CD14-positive monocyte (primary cell): Measurements from ENCODE around the gene SLC6A12. TPM values are rescaled to one million over a fixed set of nuclear protein-coding genes. Genes with fewer than 3 reads are reported as not detected.

ENCODE experiments used
- DNase-seq, 3 donors: peaks; one replicate each; pipeline ENCODE4 v3.0.0-alpha.2; 2011 to 2022
- H2AFZ ChIP-seq: 2 replicates; pipeline ENCODE4 v1.6.0; 2012; ENCODE audit warnings: mild to moderate bottlenecking, low read depth, low read length, inconsistent platforms; ENCODE audit not compliant: insufficient read depth, poor library complexity, severe bottlenecking
- H3K27ac ChIP-seq, 2 donors: 1 replicate in 1 of 2; 2 replicates in 1 of 2; pipeline ENCODE4 v1.5.1; 2012 to 2013; ENCODE audit warnings: low read length in 2 of 2, control low read depth in 1 of 2, inconsistent platforms in 1 of 2, low read depth in 1 of 2, mild to moderate bottlenecking in 1 of 2
- H3K27me3 ChIP-seq, 2 donors: one replicate each; pipeline versions ENCODE4 v1.6.0 to v1.6.1; 2011 to 2013; ENCODE audit warnings: low read length in 2 of 2; ENCODE audit not compliant: control insufficient read depth in 2 of 2, insufficient read depth in 2 of 2
- H3K36me3 ChIP-seq, 2 donors: replicated peaks in 1 of 2; 1 replicate in 1 of 2; 2 replicates in 1 of 2; pipeline versions ENCODE4 v1.5.1 to v1.6.1; 2012 to 2013; ENCODE audit warnings: low read length in 2 of 2, control low read depth in 1 of 2, inconsistent platforms in 1 of 2, mild to moderate bottlenecking in 1 of 2; ENCODE audit not compliant: insufficient read depth in 2 of 2, control insufficient read depth in 1 of 2
- H3K4me1 ChIP-seq, 2 donors: 1 replicate in 1 of 2; 2 replicates in 1 of 2; pipeline versions ENCODE4 v1.5.1 to v1.6.1; 2012 to 2013; ENCODE audit warnings: low read length in 2 of 2, control low read depth in 1 of 2, inconsistent platforms in 1 of 2, mild to moderate bottlenecking in 1 of 2, moderate library complexity in 1 of 2; ENCODE audit not compliant: insufficient read depth in 2 of 2, control insufficient read depth in 1 of 2
- H3K4me2 ChIP-seq: replicated peaks from 2 replicates; pipeline ENCODE3; 2012; ENCODE audit warnings: low read length, moderate library complexity, mild to moderate bottlenecking; ENCODE audit not compliant: poor library complexity, severe bottlenecking; ENCODE audit errors: extremely low read depth
- H3K4me3 ChIP-seq, 3 experiments: fragments of 200-600 bp in 1 of 3; sonication (generic) in 1 of 3; replicated peaks in 1 of 3; 1 replicate in 2 of 3; 2 replicates in 1 of 3; pipeline ENCODE4 v1.5.1; 2011 to 2013; ENCODE audit warnings: low read length in 3 of 3, mild to moderate bottlenecking in 3 of 3, control low read depth in 2 of 3, low read depth in 2 of 3, inconsistent platforms in 1 of 3, moderate library complexity in 1 of 3
- H3K79me2 ChIP-seq: 2 replicates; pipeline ENCODE4 v1.6.0; 2012; ENCODE audit warnings: mild to moderate bottlenecking, control low read depth, inconsistent platforms, low read length, moderate library complexity; ENCODE audit not compliant: insufficient read depth
- H3K9ac ChIP-seq: 2 replicates; pipeline ENCODE4 v1.6.0; 2017; ENCODE audit warnings: low read length, mild to moderate bottlenecking; ENCODE audit not compliant: insufficient read depth, poor library complexity, severe bottlenecking
- H3K9me3 ChIP-seq, 2 donors: replicated peaks in 1 of 2; 1 replicate in 1 of 2; 2 replicates in 1 of 2; pipeline versions ENCODE4 v1.5.1 to v1.6.1; 2012 to 2013; ENCODE audit warnings: low read length in 2 of 2, control low read depth in 1 of 2; ENCODE audit not compliant: control insufficient read depth in 1 of 2, insufficient read depth in 1 of 2
- H4K20me1 ChIP-seq: 2 replicates; pipeline ENCODE4 v1.6.0; 2012; ENCODE audit warnings: mild to moderate bottlenecking, low read length, control low read depth, moderate library complexity; ENCODE audit not compliant: insufficient read depth
- H3K27ac Mint-ChIP-seq, 7 donors: one replicate each; pipeline ENCODE4 v1.8.0; 2020; ENCODE audit warnings: mild to moderate bottlenecking in 7 of 7, mixed read lengths in 7 of 7, moderate library complexity in 6 of 7, inconsistent platforms in 2 of 7
- H3K27me3 Mint-ChIP-seq, 3 donors: one replicate each; pipeline ENCODE4 v1.8.0; 2021 to 2022; ENCODE audit warnings: low read depth in 3 of 3, mild to moderate bottlenecking in 3 of 3, mixed read lengths in 3 of 3, moderate library complexity in 3 of 3, inconsistent platforms in 1 of 3
- H3K36me3 Mint-ChIP-seq, 2 donors: one replicate each; pipeline ENCODE4 v1.8.0; 2020; ENCODE audit warnings: mixed read lengths in 2 of 2, inconsistent platforms in 1 of 2, mild to moderate bottlenecking in 1 of 2
- H3K4me1 Mint-ChIP-seq: one replicate; pipeline ENCODE4 v1.8.0; 2020; ENCODE audit warnings: mild to moderate bottlenecking, mixed read lengths
- H3K4me3 Mint-ChIP-seq, 2 donors: one replicate each; pipeline ENCODE4 v1.8.0; 2020; ENCODE audit warnings: mild to moderate bottlenecking in 2 of 2, mixed read lengths in 2 of 2, moderate library complexity in 1 of 2
- H3K9me3 Mint-ChIP-seq, 7 donors: one replicate each; pipeline ENCODE4 v1.8.0; 2020 to 2022; ENCODE audit warnings: mixed read lengths in 7 of 7, mild to moderate bottlenecking in 6 of 7, moderate library complexity in 6 of 7, inconsistent platforms in 2 of 7
- WGBS: methylation state at CpG from one replicate; pipeline ENCODE4 v1.1.5; 2013; ENCODE audit warnings: missing lambda C conversion rate; ENCODE audit not compliant: insufficient coverage; 5-methylcytosine and 5-hydroxymethylcytosine counted together
- intact Hi-C, 2 donors: fragments of 100-400 bp; cut with micrococcal nuclease; formaldehyde crosslinking; loops; one replicate each; pipeline versions ENCODE4 v1.15.0 to v1.15.1; 2023
- polyA plus RNA-seq, 3 donors: library from polyadenylated mRNA; depleted of rRNA in 1 of 3; unstranded in 2 of 3; stranded (reverse) in 1 of 3; fragments of 300-500 nt in 2 of 3; fragments of >200 nt in 1 of 3; fragmentation: Illumina TruSeq in 2 of 3; gene quantifications; 1 replicate in 2 of 3; 2 replicates in 1 of 3; pipeline ENCODE4 v1.2.3, GENCODE V29; 2012 to 2021
- TF ChIP-seq, protein P1 (sequence below): fragments of 200-600 bp; IDR thresholded peaks from one replicate; pipeline ENCODE4 v1.8.0; 2022; ENCODE audit warnings: antibody characterized with exemption, mild to moderate bottlenecking

Gene SLC6A12
- polyA plus RNA-seq, 3 donors = 5.7 to 8.3 (median 8.0) TPM

DNA sequence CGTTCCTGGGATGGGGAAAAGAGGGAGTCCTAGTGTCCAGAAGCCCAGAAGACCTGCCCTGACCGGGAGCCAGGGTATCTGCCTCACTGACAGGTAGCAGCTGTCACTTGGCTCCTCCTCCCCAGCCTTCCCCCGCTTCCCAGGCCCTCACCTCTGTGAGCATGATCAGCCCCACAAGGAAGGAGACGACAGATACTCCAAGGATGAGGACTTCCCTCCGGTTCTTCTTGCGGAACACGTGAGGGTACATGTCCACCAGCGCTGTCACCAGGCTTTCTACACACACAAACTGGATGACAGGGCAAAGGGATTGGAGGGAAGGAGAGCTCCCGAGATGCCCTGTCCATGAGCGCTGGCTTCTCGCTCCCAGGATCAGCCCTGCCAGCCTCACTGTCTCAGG lies 9.9 kb upstream of the SLC6A12 start:
- Histone ChIP-seq H2AFZ (no peak overlapping the region), H4K20me1 (no peaks in the 10 kb centered on the region), H3K4me3 (no peak overlapping the region), H3K27ac (no peak overlapping the region), H3K9ac (no peak overlapping the region), H3K4me2 (no peak overlapping the region), H3K27me3 (no peaks in the 10 kb centered on the region), H3K79me2 (no peaks in the 10 kb centered on the region), H3K9me3 (no peaks in the 10 kb centered on the region), H3K36me3 (no peaks in the 10 kb centered on the region), H3K4me1 (peaks cover 4 to 7% of the 10 kb centered on the region in 2 donors)
- intact Hi-C loops = no loop called here
- Mint-ChIP-seq H3K27ac (no peak overlapping the region), H3K36me3 (no peaks in the 10 kb centered on the region), H3K27me3 (peaks cover 2 to 8% (median 8%) of the 10 kb centered on the region in 3 donors), H3K4me3 (no peak overlapping the region), H3K9me3 (no peaks in the 10 kb centered on the region), H3K4me1 (no peaks in the 10 kb centered on the region)
- DNase-seq = no peak
- TF ChIP-seq, protein P1, sequence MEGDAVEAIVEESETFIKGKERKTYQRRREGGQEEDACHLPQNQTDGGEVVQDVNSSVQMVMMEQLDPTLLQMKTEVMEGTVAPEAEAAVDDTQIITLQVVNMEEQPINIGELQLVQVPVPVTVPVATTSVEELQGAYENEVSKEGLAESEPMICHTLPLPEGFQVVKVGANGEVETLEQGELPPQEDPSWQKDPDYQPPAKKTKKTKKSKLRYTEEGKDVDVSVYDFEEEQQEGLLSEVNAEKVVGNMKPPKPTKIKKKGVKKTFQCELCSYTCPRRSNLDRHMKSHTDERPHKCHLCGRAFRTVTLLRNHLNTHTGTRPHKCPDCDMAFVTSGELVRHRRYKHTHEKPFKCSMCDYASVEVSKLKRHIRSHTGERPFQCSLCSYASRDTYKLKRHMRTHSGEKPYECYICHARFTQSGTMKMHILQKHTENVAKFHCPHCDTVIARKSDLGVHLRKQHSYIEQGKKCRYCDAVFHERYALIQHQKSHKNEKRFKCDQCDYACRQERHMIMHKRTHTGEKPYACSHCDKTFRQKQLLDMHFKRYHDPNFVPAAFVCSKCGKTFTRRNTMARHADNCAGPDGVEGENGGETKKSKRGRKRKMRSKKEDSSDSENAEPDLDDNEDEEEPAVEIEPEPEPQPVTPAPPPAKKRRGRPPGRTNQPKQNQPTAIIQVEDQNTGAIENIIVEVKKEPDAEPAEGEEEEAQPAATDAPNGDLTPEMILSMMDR = no peak
- 100% methylated on average over 3 of the region's 11 CpGs for WGBS

DNA sequence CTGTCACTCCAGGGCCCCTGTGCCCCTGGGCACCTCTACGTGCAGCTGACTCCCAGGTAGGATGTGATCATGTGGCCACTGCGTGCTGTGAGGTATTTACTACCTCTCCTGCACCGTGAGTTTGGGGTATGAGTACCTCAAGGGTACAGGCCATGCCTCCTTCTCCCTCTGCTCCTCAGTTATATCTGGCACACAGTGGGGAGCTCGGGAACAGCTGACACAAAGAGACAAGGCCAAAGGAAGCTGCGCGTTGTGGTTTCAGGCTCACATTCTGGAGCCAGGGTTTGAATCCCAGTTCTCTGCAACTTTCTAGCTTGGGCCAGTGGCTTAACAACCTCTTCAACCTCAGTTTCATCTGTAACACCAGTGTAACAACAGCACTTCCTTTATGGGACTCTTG lies 7.8 kb upstream of the SLC6A12 start:
- intact Hi-C loops = no loop called here
- H3K4me2 ChIP-seq = no peak overlapping the region
- no peaks in the 10 kb centered on the region for H4K20me1 ChIP-seq
- H3K4me3 Mint-ChIP-seq = no peak overlapping the region
- no peaks in the 10 kb centered on the region for H3K4me1 Mint-ChIP-seq
- H3K9me3 Mint-ChIP-seq = no peaks in the 10 kb centered on the region
- TF ChIP-seq, protein P1 = no peak
- 100% methylated on average over 3 of the region's 6 CpGs for WGBS
- no peak overlapping the region for H3K27ac ChIP-seq
- peaks cover 2 to 8% (median 6%) of the 10 kb centered on the region in 3 donors for H3K27me3 Mint-ChIP-seq
- H3K4me1 ChIP-seq = peaks cover 4 to 7% of the 10 kb centered on the region in 2 donors
- no peaks in the 10 kb centered on the region for H3K79me2 ChIP-seq
- no peak for DNase-seq
- H3K4me3 ChIP-seq = no peak overlapping the region
- H3K9ac ChIP-seq = no peak overlapping the region
- H3K9me3 ChIP-seq = no peaks in the 10 kb centered on the region
- no peaks in the 10 kb centered on the region for H3K36me3 ChIP-seq
- H2AFZ ChIP-seq = no peak overlapping the region
- no peak overlapping the region for H3K27ac Mint-ChIP-seq
- H3K27me3 ChIP-seq = no peaks in the 10 kb centered on the region
- H3K36me3 Mint-ChIP-seq = no peaks in the 10 kb centered on the region
